Measurements from ENCODE around the gene C4orf50.

DNA sequence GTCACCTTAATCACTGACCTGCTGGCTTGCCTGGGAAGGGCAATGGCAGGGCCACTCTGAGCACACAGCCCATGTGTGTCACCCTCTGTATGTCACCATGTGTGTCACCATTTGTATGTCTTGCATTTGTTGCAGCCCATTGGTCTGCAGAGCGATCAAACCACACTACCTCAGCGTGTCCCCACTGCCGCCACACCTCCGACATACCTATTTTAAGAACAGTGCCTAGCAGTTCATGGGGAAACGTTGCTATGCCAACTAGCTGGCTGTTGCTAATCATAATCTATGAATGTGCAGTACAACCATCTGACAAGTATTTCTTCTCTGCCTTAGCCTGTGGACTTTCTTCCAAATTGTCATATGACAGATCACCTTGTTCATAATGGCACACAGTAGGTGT, 117.4 kb downstream of the C4orf50 start:
- TF ChIP-seq, protein P1, sequence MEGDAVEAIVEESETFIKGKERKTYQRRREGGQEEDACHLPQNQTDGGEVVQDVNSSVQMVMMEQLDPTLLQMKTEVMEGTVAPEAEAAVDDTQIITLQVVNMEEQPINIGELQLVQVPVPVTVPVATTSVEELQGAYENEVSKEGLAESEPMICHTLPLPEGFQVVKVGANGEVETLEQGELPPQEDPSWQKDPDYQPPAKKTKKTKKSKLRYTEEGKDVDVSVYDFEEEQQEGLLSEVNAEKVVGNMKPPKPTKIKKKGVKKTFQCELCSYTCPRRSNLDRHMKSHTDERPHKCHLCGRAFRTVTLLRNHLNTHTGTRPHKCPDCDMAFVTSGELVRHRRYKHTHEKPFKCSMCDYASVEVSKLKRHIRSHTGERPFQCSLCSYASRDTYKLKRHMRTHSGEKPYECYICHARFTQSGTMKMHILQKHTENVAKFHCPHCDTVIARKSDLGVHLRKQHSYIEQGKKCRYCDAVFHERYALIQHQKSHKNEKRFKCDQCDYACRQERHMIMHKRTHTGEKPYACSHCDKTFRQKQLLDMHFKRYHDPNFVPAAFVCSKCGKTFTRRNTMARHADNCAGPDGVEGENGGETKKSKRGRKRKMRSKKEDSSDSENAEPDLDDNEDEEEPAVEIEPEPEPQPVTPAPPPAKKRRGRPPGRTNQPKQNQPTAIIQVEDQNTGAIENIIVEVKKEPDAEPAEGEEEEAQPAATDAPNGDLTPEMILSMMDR (IDR thresholded peaks at IDR 0.05; ENCODE audit: low read length) = no peak
- no peak for TF ChIP-seq EZH2 (optimal IDR thresholded peaks at IDR 0.05; ENCODE audit: low read depth, low read length)
